B cell (primary cell): ENCODE data around the gene ERI3.

Source experiments
- EZH2 ChIP-seq: IDR thresholded peaks from 2 replicates; pipeline ENCODE4 v1.6.1; 2012; ENCODE audit warnings: borderline replicate concordance, low read depth, mild to moderate bottlenecking, moderate library complexity, low read length; ENCODE audit not compliant: insufficient read depth, poor library complexity, severe bottlenecking
- TF ChIP-seq, protein P1 (sequence below): fragments of 200-600 bp; IDR thresholded peaks from one replicate; pipeline ENCODE4 v1.8.0; 2022; ENCODE audit warnings: antibody characterized with exemption, mild to moderate bottlenecking

DNA sequence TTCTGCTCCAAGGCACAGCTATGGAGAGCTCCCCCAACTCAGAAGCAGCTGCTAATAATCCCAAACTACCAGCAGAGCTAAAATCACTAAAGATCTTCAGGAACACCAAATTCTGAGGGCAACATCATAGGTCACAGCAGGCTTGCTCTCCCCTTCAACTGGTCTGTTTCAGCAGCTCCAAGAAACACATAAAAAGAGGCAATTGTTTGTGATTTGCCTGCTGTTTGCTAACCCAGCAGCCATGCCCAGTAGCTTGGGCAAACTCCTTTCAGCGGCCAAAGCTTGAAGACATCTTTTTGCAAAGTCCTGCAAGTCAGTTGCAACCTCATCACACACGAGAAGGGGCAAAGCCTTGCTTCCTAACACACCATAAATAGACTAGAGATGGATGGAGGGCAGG, 8.9 kb downstream of the ERI3 start:
- TF ChIP-seq, protein P1, sequence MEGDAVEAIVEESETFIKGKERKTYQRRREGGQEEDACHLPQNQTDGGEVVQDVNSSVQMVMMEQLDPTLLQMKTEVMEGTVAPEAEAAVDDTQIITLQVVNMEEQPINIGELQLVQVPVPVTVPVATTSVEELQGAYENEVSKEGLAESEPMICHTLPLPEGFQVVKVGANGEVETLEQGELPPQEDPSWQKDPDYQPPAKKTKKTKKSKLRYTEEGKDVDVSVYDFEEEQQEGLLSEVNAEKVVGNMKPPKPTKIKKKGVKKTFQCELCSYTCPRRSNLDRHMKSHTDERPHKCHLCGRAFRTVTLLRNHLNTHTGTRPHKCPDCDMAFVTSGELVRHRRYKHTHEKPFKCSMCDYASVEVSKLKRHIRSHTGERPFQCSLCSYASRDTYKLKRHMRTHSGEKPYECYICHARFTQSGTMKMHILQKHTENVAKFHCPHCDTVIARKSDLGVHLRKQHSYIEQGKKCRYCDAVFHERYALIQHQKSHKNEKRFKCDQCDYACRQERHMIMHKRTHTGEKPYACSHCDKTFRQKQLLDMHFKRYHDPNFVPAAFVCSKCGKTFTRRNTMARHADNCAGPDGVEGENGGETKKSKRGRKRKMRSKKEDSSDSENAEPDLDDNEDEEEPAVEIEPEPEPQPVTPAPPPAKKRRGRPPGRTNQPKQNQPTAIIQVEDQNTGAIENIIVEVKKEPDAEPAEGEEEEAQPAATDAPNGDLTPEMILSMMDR = no peak
- no peak for TF ChIP-seq EZH2
